H1 (cell line): ENCODE results near the gene DSCAM. TPM values are rescaled to one million over a fixed set of nuclear protein-coding genes. Genes with fewer than 3 reads are reported as not detected.

Experiments
- ATF3 ChIP-seq: IDR thresholded peaks from 2 replicates; pipeline ENCODE4 v1.6.1; 2011; ENCODE audit warnings: low read depth, mild to moderate bottlenecking, low read length; ENCODE audit not compliant: insufficient read depth
- CHD1 ChIP-seq: IDR thresholded peaks from 2 replicates; pipeline ENCODE4 v1.6.1; 2012; ENCODE audit warnings: low read depth, low read length, improper control_type of control experiment
- CHD2 ChIP-seq: IDR thresholded peaks from 2 replicates; pipeline ENCODE4 v1.6.1; 2012; ENCODE audit warnings: low read length, improper control_type of control experiment
- MAFK ChIP-seq: IDR thresholded peaks from 2 replicates; pipeline ENCODE4 v1.6.1; 2012; ENCODE audit warnings: low read depth, mild to moderate bottlenecking, improper control_type of control experiment, low read length
- SIRT6 ChIP-seq: IDR thresholded peaks from one replicate; pipeline ENCODE4 v1.7.1; 2012; ENCODE audit warnings: low read length, inconsistent platforms
- polyA plus RNA-seq, 7 experiments: library from polyadenylated mRNA; depleted of rRNA in 3 of 7; stranded (reverse) in 5 of 7; unstranded in 2 of 7; fragments of >200 nt in 5 of 7; fragments of 200-250 nt in 2 of 7; gene quantifications; 1 replicate in 5 of 7; 2 replicates in 1 of 7; 4 replicates in 1 of 7; pipeline versions ENCODE4 v1.2.1 to v1.2.3, GENCODE V29; 2011 to 2013; ENCODE audit warnings: missing spikeins in 2 of 7, mixed read lengths in 2 of 7
- total RNA-seq: library from RNA; stranded (reverse); fragmentation: NEBNext Ultra II Directional; extraction: Animal tissue kit (Norgen Biotek cat#: 25700); gene quantifications from 2 replicates; pipeline ENCODE4 v1.2.1, GENCODE V29; 2021

DSCAM gene
- total and polyA plus RNA-seq, 2 of the 8 experiments (the other 6 are each of a cell fraction or from before 2014, with no cell fraction given): 0.02 to 0.15 TPM

GRCh38 chr21:40043866-40044265 lies 803.1 kb downstream of the DSCAM start (continued):
- TF ChIP-seq ATF3 (no peak), CHD1 (no peak), MAFK (no peak), CHD2 (no peak), SIRT6 (no peak)
- TF ChIP-seq, all 59 proteins: peak for 0
